Measurements from ENCODE around the gene SAV1.

The SAV1 gene

DNA sequence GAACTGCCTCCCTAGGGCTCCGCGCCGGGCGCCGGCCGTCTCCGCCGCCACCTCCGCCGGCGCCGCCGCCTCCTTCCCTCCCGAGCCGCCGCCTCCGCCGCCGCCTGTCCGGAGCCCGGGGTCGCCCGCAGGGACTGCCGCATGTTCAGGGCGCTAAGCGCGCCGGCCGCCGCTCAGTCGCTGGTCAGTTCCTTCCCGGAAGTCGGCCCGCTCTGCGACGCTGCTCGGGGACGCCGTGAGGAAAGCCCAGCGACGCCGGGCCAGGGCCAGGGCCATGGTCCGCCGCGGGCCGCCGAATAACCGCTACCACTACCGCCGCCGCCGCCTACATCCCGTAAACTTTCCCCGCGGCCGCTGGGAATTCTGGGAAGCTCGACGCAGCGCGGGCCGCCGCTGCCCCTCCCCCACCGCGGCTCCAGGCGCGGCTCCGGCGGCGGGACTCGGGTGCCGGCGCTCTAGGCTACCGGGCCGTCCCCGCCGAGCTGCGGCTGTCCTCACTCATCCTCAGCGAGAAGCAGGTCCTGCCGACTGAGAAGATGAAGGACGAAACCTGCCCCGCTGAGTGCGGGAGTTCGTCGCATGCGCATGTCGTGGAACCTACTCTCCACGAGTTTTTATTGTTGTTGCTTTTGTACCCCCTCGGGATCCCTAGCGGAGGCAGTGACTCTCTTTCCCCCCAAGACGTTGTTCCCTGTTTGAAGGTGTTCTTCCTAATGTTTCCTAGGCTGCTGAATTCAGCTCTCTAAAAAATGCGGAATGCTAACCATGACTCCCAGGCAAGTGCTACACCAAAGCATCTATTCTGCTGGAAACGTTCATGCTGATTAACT lies at the start of gene SAV1:
SAV1 (minus strand) TSS at position 311 of the 830 bp plus-strand sequence. CDS start 339 bp downstream, outside the sequence.
- DNase-seq (ENCODE audit: low read depth), result peak; percentile 86
- peak within 1 kb of the TSS; percentile 78 for H3K4me3 ChIP-seq (ENCODE audit: low read depth, low read length)
- TF ChIP-seq, protein P1, sequence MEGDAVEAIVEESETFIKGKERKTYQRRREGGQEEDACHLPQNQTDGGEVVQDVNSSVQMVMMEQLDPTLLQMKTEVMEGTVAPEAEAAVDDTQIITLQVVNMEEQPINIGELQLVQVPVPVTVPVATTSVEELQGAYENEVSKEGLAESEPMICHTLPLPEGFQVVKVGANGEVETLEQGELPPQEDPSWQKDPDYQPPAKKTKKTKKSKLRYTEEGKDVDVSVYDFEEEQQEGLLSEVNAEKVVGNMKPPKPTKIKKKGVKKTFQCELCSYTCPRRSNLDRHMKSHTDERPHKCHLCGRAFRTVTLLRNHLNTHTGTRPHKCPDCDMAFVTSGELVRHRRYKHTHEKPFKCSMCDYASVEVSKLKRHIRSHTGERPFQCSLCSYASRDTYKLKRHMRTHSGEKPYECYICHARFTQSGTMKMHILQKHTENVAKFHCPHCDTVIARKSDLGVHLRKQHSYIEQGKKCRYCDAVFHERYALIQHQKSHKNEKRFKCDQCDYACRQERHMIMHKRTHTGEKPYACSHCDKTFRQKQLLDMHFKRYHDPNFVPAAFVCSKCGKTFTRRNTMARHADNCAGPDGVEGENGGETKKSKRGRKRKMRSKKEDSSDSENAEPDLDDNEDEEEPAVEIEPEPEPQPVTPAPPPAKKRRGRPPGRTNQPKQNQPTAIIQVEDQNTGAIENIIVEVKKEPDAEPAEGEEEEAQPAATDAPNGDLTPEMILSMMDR (conservative IDR thresholded peaks at IDR 0.05; ENCODE audit: low read depth, low read length), result no peak

DNA sequence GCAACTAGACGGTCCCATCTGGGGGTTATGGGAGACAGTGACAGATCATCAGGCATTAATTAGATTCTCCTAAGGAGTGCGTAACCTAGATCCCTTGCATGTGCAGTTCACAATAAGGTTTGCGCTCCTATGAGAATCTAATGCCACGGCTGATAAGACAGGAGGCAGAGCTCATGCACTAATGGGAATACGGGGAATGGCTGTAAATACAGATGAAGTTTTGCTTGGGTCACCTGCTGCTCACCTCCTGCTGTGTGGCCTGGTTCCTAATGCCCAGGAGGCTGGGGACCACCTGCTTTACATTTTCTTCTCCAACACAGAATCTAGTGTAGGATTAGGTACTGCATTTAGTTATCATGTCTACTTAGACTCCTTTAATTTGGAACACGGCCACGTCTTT lies 49.7 kb upstream of the SAV1 start:
- TF ChIP-seq, protein P1 (conservative IDR thresholded peaks at IDR 0.05; ENCODE audit: low read depth, low read length), result no peak
- H3K4me3 ChIP-seq (ENCODE audit: low read depth, low read length), result no peak overlapping the region
- DNase-seq (ENCODE audit: low read depth), result no peak

DNA sequence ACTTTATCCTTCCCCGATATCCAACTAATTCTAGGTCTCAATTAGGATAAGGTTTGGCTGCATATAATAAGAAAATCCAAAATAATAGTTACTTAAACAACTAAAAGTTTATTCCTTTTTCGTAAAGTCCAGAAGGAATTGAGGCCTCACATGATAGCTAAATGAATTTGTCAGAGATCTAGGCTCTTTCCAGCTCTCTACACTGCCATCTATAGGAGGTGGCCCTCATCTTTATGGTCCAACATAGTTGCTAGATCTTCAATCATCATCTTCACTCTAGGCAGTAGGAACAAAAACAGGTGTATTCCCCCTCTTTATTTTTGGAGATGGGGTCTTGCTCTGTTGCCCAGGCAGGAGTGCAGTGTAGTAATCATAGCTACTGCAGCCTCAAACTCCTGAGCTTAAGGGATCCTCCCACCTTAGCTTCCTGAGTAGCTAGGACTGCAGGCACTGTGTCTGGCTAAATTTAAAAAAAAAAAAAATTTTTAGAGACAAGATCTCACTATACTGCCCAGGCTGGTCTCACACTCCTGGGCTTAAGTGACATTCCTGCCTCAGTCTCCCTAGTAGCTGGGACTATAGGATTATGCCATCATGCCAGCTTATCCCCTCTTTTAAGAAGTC lies 46.5 kb upstream of the SAV1 start:
- DNase-seq (ENCODE audit: low read depth), result peak; percentile 76
- TF ChIP-seq, protein P1 (conservative IDR thresholded peaks at IDR 0.05; ENCODE audit: low read depth, low read length), result peak; percentile 80

DNA sequence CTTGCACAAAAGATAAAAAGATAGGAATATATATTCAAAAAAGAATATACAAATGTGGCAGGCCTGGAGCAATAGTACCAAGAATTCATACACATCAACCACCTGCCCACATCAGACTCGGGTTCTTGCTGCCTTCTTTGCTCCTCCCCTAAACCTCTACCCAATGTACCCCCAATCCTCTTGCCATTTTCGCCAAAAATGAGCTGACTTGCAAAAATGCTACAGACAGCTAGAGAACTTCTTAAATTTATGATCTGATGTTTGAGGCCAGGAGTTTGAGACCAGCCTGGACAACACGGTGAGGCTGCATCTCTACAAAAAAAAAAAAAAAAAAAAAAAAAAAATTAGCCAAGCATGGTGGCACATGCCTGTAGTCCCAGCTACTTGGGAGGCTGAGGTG lies 42.9 kb upstream of the SAV1 start:
- no peak overlapping the region for H3K4me3 ChIP-seq (ENCODE audit: low read depth, low read length)
- no peak for DNase-seq (ENCODE audit: low read depth)
- TF ChIP-seq, protein P1 (conservative IDR thresholded peaks at IDR 0.05; ENCODE audit: low read depth, low read length), result no peak

More for the DNA sequence above, 46.5 kb upstream of the SAV1 start:
- H3K4me3 ChIP-seq (ENCODE audit: low read depth, low read length), result no peak overlapping the region

DNA sequence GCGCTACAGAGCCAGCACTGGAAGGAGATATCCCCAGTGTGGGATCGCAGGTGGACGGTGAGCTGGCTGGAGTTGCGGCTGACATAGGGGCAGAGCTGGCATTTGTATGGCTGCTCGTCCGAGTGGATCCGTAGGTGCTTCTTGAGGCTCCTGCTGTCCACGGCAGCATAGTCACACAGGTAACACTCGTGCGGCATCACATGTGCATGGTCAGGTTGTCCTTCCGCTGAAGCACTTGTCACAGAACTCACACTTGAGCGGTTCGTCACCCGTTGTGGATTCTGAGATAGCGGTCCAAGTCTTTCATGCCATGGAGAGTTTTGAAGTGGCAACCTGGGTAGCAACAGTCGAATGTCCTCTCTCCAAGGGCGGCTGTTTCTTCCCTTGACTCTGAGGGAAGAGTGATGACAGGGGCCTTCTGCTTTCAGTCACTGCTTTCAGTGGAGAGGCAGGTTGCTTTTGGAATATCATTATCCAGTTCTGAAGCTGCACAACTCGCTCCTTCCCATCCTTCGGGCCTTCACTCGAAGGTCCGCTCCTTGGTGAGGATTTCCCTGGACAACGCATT lies 37.0 kb upstream of the SAV1 start:
- DNase-seq (ENCODE audit: low read depth), result no peak
- no peak overlapping the region for H3K4me3 ChIP-seq (ENCODE audit: low read depth, low read length)
- TF ChIP-seq, protein P1 (conservative IDR thresholded peaks at IDR 0.05; ENCODE audit: low read depth, low read length), result no peak

DNA sequence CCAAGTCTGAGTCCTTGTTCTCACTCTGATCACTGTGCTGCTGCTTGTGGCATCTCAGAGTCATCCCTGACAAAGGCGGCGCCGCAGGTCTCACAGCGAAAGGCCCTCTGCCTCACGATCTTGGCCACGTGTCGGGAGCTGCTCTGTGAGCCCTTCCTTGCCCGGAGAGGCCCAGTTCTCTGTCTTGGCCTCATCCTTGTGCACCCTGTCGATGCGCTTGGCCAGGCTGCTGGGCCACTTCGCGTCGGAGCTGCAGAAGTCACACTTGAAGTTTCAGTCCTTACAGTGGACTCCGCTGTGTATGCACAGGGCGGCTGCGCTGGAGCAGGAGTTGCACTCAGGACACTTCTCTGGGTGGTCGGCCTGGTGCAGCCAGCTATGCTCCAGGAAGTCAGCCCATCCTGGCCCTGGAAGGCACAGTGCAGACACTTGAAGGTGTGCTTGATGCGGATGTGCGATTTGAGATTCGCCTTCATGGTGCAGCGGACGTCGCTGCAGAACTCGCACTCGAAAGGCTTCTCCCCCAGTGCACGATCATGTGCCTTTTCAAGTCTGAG lies 36.4 kb upstream of the SAV1 start:
- TF ChIP-seq, protein P1 (conservative IDR thresholded peaks at IDR 0.05; ENCODE audit: low read depth, low read length), result no peak
- no peak overlapping the region for H3K4me3 ChIP-seq (ENCODE audit: low read depth, low read length)
- DNase-seq (ENCODE audit: low read depth), result no peak
